Ovary (tissue), 9 donors: ENCODE measurements around the gene IQSEC1. TPM values are rescaled to one million over a fixed set of nuclear protein-coding genes. Genes with fewer than 3 reads are reported as not detected.

Source experiments
- DNase-seq, 5 donors: peaks; one replicate each; pipeline ENCODE4 v3.0.0-alpha.2; 2019 to 2020
- H3K27ac ChIP-seq, 2 donors: fragments of 200-600 bp; one replicate each; pipeline versions ENCODE4 v1.5.1 to v1.8.0; 2019 to 2022
- H3K27me3 ChIP-seq: fragments of 200-600 bp; one replicate; pipeline ENCODE4 v1.8.0; 2022
- H3K36me3 ChIP-seq: fragments of 200-600 bp; sonication (generic); one replicate; pipeline ENCODE4 v1.5.1; 2019
- H3K4me1 ChIP-seq: one replicate; pipeline ENCODE4 v1.8.1; 2013; ENCODE audit warnings: mild to moderate bottlenecking, moderate library complexity; ENCODE audit not compliant: insufficient read depth
- H3K4me3 ChIP-seq: fragments of 200-600 bp; sonication (generic); one replicate; pipeline ENCODE4 v1.5.1; 2017
- H3K9me3 ChIP-seq, 2 donors: fragments of 200-600 bp in 1 of 2; sonication (generic) in 1 of 2; one replicate each; pipeline versions ENCODE4 v1.5.1 to v1.8.1; 2013 to 2019; ENCODE audit warnings: mild to moderate bottlenecking in 1 of 2, moderate library complexity in 1 of 2
- EP300 ChIP-seq: sonication (generic); formaldehyde crosslinking; IDR thresholded peaks from one replicate; pipeline ENCODE4 v1.6.1; 2017; ENCODE audit warnings: antibody characterized with exemption
- POLR2A ChIP-seq: fragments of 450-650 bp; IDR thresholded peaks from one replicate; pipeline ENCODE4 v1.6.1; 2017; ENCODE audit warnings: antibody characterized with exemption, mild to moderate bottlenecking, moderate library complexity
- WGBS, 3 donors: extraction: QIAGEN DNeasy Blood & Tissue Kit in 1 of 3; methylation state at CpG; one replicate each; pipeline versions ENCODE4 v1.1.5 to v1.1.7; 2013 to 2017; 5-methylcytosine and 5-hydroxymethylcytosine counted together
- intact Hi-C, 4 donors: fragments of 100-400 bp; cut with DNase I; formaldehyde crosslinking; loops; one replicate each; pipeline versions ENCODE4 v1.11.0 to v1.15.1; 2022 to 2023
- polyA plus RNA-seq, 2 donors: library from polyadenylated mRNA; stranded (reverse); fragments of 200-250 nt in 1 of 2; fragments of 350-450 nt in 1 of 2; fragmentation: Illumina TruSeq in 1 of 2; extraction: RNeasy Lipid Tissue Mini Kit (QIAGEN cat#74804) in 1 of 2; gene quantifications; one replicate each; pipeline ENCODE4 v1.2.3, GENCODE V29; 2013 to 2014
- total RNA-seq, 7 donors: library from RNA; depleted of rRNA in 2 of 7; stranded (reverse); fragments of >200 nt in 2 of 7; fragmentation: NEBNext Ultra II Directional in 3 of 7; extraction: Animal tissue kit (Norgen Biotek cat#: 25700) in 3 of 7; gene quantifications; one replicate each; pipeline versions ENCODE4 v1.1.0 to v1.2.4, GENCODE V29; 2016 to 2023
- TF ChIP-seq, protein P1 (sequence below), 3 donors: fragments of 450-650 bp in 2 of 3; fragments of 200-600 bp in 1 of 3; IDR thresholded peaks; one replicate each; pipeline versions ENCODE4 v1.5.1 to v1.8.0; 2016 to 2022; ENCODE audit warnings: antibody characterized with exemption in 3 of 3, mild to moderate bottlenecking in 1 of 3
- donor health status: DM: no; HTN: no; CAD: no; lungs with moderate emphysema.
- donor health status: DM: no; HTN: no; CAD: no.
- donor health status: Bipolar disorder and iron deficiency.
- donor health status: DM: yes; HTN: yes; CAD: no.
- donor health status: DM: no; HTN: no; CAD: no.
- donor health status: DM: yes; HTN: yes; CAD: no.

The IQSEC1 gene
- total and polyA plus RNA-seq, 9 donors, result 20.9 to 55.4 (median 45.1) TPM

GRCh38 chr3:13063225-13063624 lies 10.0 kb downstream of the IQSEC1 start:
- Histone ChIP-seq H3K4me1 (no peaks in the 10 kb centered on the region), H3K36me3 (no peaks in the 10 kb centered on the region), H3K27ac (no peak overlapping the region), H3K4me3 (no peak overlapping the region), H3K9me3 (no peaks in the 10 kb centered on the region), H3K27me3 (no peaks in the 10 kb centered on the region)
- 81 to 92% (median 85%) methylated on average over 3 of the region's 3 CpGs for WGBS, 3 donors
- DNase-seq, result no peak
- intact Hi-C loops, result no loop called here
- no peak for TF ChIP-seq POLR2A
- TF ChIP-seq EP300, result no peak
- TF ChIP-seq, protein P1, sequence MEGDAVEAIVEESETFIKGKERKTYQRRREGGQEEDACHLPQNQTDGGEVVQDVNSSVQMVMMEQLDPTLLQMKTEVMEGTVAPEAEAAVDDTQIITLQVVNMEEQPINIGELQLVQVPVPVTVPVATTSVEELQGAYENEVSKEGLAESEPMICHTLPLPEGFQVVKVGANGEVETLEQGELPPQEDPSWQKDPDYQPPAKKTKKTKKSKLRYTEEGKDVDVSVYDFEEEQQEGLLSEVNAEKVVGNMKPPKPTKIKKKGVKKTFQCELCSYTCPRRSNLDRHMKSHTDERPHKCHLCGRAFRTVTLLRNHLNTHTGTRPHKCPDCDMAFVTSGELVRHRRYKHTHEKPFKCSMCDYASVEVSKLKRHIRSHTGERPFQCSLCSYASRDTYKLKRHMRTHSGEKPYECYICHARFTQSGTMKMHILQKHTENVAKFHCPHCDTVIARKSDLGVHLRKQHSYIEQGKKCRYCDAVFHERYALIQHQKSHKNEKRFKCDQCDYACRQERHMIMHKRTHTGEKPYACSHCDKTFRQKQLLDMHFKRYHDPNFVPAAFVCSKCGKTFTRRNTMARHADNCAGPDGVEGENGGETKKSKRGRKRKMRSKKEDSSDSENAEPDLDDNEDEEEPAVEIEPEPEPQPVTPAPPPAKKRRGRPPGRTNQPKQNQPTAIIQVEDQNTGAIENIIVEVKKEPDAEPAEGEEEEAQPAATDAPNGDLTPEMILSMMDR (IDR thresholded peaks at IDR 0.05), result no peak

DNA sequence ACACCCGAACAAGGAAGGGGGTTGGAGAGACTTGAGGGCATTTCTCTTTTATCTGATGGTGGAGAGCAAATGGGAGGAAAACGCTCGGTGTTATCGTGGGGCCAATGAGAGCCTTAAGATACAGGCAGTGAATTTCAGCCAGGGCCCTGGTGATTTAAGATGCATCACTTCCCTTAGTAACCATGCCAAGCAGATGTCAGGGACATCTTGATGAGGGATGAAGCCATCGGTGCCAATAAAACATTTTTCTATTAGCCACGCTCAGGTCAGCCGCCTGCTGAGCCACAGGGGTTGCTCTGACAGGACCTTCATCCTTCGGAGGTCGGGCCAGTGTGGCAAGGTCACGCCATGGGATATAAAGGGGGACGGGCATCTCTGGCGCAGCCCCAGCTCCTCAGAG lies 10.6 kb downstream of the IQSEC1 start:
- Histone ChIP-seq H3K4me3 (no peak overlapping the region), H3K9me3 (no peaks in the 10 kb centered on the region), H3K36me3 (no peaks in the 10 kb centered on the region), H3K27ac (no peak overlapping the region), H3K4me1 (no peaks in the 10 kb centered on the region), H3K27me3 (no peaks in the 10 kb centered on the region)
- intact Hi-C loops, result no loop called here
- WGBS, 3 donors, result 67 to 70% (median 68%) methylated on average over 12 of the region's 12 CpGs
- TF ChIP-seq EP300, result no peak
- TF ChIP-seq POLR2A, result no peak
- TF ChIP-seq, protein P1 (IDR thresholded peaks at IDR 0.05), result no peak
- DNase-seq, result no peak

- H3K4me1 ChIP-seq, result no peaks in the 10 kb centered on the region
- H3K27ac ChIP-seq, result no peak overlapping the region
- DNase-seq, result no peak
- no peaks in the 10 kb centered on the region for H3K9me3 ChIP-seq
- no peaks in the 10 kb centered on the region for H3K36me3 ChIP-seq
- H3K4me3 ChIP-seq, result no peak overlapping the region
- intact Hi-C loops, result no loop called here
- no peak for TF ChIP-seq POLR2A
- WGBS, 3 donors, result 82 to 87% (median 83%) methylated on average over 16 of the region's 16 CpGs
- H3K27me3 ChIP-seq, result no peaks in the 10 kb centered on the region
Measured at GRCh38 chr3:13060341-13060910, 12.8 kb downstream of the IQSEC1 start.

- Histone ChIP-seq H3K4me3 (no peak overlapping the region), H3K9me3 (no peaks in the 10 kb centered on the region), H3K4me1 (no peaks in the 10 kb centered on the region), H3K27me3 (no peaks in the 10 kb centered on the region), H3K27ac (no peak overlapping the region), H3K36me3 (no peaks in the 10 kb centered on the region)
- 88 to 91% (median 88%) methylated on average over 11 of the region's 11 CpGs for WGBS, 3 donors
- DNase-seq, result no peak
- intact Hi-C loops, result no loop called here
- TF ChIP-seq POLR2A, result no peak
- no peak for TF ChIP-seq EP300
- TF ChIP-seq, protein P1 (IDR thresholded peaks at IDR 0.05), result no peak
Measured at GRCh38 chr3:13058346-13059120, 14.7 kb downstream of the IQSEC1 start.
